Measurements from ENCODE around the gene HTRA2.

HTRA2 gene

GRCh38 chr2:74501335-74502071 is 28.2 kb upstream of the HTRA2 start:
- DNase-seq, result no peak

DNA sequence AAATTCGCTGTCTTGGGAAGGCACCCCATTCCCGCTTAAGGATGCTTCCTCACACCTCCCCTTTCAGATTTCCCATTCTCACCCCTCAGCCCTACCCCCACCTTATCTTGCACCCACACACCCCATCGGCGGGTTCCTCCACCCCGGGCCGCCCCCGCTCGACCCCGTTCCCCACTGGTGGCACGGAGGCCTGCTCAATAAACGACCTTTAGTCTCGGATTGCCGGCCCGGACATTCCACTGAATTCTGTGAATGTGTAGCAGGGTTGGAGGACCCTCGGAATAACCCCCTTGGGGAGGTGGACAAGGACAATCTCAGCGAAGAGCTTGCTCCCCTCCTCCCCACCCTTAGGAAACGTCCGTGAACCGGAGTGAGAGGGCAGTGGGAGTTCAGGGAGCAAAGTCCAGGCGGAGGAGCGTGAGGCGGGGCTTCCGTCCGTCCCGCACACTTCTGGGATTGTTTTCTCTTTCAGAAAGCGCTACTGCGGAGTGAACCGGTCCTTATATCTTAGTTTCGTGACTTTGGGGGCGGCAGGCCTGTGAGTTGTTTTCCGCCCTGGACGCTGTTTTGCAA is 27.5 kb upstream of the HTRA2 start:
- DNase-seq, result no peak

DNA sequence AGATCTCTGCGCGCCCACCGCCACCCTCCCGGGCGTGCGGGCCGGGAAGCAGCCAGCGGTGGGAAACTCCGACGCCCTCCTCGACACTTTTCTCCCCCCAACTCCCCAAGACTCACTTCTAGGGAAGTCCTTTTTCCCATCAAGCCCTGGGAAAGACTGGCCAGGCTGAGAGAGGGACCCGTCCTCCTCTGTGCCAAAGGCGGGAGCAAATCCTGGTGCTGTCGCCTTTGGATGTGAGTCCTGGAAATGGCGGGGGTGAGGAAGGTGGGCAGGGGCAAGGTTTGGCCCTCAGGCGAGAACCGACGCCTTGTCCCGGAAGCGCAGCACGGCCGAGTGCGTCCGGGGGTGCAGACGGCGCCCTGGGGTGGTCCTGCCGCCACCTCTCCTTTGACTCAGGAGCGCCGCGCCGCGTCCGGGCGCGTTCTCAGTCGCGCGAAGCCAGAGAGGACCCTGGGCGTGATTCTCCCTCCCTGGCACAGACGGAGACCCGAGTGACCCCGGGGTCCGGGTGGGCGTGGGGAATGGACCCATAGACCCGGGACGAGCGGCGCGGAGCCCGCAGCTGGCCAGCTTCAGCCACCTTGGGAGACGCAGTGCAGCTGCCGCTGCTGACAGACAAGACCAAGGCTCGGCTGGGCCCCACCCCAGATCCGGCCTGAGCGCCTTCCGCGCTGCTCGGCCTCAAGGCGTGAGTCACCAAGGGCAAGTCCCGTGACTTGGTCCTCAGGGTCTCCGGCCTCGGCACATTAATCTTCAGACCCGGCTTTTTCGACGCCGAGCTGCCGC is 26.8 kb upstream of the HTRA2 start:
- no peak for DNase-seq

- DNase-seq, result no peak
Measured at GRCh38 chr2:74503506-74504475, 25.9 kb upstream of the HTRA2 start.

DNA sequence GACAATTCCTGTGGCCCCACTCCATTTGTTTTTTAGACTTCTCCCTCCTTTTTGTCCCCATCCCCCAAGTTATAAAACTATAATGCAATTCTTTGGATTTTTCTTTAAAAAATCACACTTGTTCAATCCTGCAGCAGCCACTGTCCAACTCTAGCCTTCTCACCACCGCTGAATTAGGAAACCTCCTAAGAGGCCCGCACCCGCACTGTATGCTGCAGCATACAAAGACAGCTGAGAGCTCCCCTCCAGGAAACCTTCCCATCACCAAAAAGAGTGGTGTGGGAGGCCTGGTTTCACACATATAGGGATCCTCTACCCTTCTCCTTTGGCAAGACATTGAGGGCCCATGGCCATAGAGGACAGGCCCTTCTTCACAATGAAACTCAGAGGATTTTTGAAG is 25.1 kb upstream of the HTRA2 start:
- no peak for DNase-seq

GRCh38 chr2:74505448-74506246 is 24.1 kb upstream of the HTRA2 start:
- DNase-seq, result no peak

GRCh38 chr2:74507145-74507925 is 22.4 kb upstream of the HTRA2 start, which contains the start of gene PCGF1:
Gene PCGF1 (minus strand): TSS chr2:74507695. CDS start chr2:74507668, 27 bp downstream.
- peak; percentile 99 for DNase-seq

- peak; percentile 55 for DNase-seq
Measured at GRCh38 chr2:74507926-74508520, 21.7 kb upstream of the HTRA2 start.

GRCh38 chr2:74510272-74510671 is 19.5 kb upstream of the HTRA2 start:
- no peak for DNase-seq

GRCh38 chr2:74511104-74511989 is 18.4 kb upstream of the HTRA2 start:
- DNase-seq, result no peak

GRCh38 chr2:74512744-74513604 is 16.8 kb upstream of the HTRA2 start:
- DNase-seq, result no peak

DNA sequence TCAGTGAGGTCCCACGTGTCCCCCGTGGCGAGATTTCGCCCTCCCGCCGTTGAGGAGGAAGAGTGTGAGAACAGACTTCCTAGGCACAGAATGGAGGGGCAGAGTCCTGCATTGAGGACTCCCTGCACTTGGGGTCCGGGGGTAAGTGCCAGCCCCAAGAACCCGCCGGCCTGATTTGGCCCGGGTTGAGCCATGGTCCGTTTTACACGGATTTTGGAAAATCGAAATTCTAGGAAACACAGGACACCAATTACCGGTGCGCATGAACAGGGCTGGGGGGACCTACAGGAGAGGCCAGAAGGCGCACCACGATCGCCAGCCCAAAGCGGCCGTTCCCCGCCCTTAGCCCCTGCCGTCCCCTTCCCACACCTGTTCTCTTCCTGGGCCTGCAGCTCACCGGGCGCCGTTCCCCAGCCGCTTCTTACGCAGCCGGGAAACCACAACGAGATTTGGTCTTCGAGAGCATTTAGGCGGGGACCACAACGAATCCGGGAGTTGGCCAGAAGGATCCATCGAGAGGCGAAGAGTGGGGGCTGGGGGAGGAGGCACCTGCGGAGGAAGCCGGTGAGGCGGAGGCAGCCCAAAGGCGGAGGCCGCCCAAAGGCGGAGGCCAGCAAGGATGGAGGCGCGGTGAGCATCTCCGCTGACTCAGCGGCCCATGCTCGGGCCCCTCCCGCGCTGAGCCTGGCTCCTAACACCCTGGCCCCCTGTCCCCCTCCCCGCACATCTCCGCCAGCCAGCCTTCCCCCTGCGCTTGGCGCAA is 15.9 kb upstream of the HTRA2 start:
- DNase-seq, result no peak

DNA sequence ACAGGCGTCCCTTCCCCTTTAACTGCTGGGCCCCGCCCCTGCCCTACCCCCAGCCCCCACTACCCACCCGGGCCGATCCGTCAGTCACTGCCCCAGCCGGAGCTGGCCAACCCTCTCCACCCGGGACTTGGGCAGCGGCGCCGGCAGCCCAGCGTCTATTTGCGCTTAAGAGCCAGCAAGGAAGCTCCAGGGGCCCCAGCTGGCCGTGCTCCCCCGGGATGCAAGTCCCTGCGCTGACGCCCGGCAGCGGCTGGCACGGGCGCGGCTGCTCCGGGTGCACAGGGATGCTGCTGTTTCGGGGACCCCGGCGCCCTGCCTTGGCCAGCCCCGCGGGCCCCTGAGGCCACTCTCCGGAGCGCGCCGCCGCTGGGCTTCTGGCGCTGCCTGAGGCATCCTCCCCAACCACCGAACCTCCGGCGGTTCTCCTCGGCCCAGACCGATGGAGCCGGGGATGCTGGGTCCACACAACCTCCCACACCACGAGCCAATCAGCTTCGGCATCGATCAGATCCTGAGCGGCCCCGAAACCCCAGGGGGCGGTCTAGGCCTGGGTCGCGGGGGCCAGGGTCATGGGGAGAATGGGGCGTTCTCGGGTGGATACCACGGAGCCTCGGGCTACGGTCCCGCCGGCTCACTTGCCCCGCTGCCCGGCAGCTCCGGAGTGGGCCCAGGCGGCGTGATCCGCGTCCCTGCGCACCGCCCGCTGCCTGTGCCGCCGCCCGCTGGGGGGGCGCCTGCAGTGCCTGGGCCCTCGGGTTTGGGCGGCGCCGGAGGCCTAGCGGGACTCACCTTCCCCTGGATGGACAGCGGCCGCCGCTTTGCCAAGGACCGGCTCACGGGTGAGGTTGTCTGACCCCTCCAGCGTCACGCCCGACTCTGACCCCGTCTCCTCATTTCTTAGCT is 15.1 kb upstream of the HTRA2 start, which contains the start of gene TLX2:
Gene TLX2, plus strand, starts transcription at position 83 of the 903 bp plus-strand sequence. Its CDS starts 357 bp downstream, at position 440.
- peak; percentile 48 for DNase-seq

DNA sequence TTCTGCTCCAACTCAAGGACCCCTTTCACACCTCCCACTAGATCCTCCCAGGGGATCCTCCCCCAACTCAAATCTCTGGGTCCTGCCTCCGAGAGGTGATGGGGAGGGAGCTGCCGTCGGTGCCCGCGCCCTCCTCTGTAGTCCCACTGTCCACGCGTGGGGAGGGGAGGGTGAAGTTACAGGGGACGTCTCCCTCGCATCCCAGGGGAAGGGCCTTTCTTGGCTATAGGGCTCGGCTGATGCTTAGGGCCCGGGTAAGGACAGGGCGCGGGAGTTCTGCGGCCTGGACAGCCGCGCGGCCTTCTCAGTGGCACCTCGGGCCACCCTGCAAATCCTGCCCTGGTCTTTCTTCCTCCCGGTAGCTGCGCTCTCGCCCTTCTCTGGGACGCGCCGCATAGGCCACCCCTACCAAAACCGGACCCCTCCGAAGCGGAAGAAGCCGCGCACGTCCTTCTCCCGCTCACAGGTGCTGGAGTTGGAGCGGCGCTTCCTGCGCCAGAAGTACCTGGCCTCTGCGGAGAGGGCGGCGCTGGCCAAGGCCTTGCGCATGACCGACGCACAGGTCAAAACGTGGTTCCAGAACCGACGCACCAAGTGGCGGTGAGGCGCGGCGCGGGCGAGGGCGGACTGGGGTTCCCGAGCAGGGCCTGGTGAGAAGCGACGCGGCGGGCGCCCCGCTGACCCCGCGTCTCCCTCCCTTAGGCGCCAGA is 14.3 kb upstream of the HTRA2 start:
- no peak for DNase-seq

DNA sequence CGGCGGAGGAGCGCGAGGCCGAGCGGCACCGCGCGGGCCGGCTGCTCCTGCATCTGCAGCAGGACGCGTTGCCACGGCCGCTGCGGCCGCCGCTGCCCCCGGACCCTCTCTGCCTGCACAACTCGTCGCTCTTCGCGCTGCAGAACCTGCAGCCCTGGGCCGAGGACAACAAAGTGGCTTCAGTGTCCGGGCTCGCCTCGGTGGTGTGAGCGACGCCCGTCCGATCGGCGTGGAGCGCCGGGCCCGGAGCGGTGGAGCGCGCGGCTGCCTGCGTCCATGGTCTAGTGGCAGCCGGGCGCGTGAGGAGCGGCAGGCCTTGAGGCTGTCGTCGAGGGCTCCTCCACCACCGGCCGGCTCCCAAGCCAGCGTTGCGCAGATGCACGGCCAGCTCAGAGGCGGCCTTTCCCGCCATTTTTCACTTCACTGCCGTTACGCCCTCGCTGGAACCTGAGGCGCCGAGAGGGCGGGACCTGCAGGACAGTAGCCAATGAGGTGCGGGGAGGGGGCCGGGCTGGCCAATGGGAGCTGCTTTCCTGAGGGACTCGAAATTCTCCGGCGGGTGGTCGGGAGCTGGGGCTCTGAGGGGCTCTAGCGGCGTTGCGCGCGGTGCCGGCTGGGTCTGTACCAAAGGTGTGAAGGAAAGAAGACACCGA is 13.6 kb upstream of the HTRA2 start:
- no peak for DNase-seq

Measured in NCI-H2227 treated with DMSO at 0.1 percent for 48 hours (cell line).